Endothelial cell of umbilical vein (primary cell): Measurements from ENCODE around the gene SMKR1. TPM values are rescaled to one million over a fixed set of nuclear protein-coding genes. Genes with fewer than 3 reads are reported as not detected.

Experiments
- BruUV-seq: library from RNA; stranded (reverse); fragments of 400-500 nt; replicated peaks from 2 replicates; lab custom pipeline; 2021; lab: Mats Ljungman, UMichigan
- CTCF ChIA-PET: fragments of 300-600, 350-600 bp; sonication (Branson Sonifier 250); formaldehyde crosslinking; loops from one replicate; lab custom pipeline; 2021; ENCODE audit warnings: antibody characterized with exemption, inconsistent platforms; lab: Charles Lee
- POLR2A ChIA-PET: fragments of 300-600, 350-600 bp; sonication (Branson Sonifier 250); formaldehyde crosslinking; loops from one replicate; lab custom pipeline; 2021; ENCODE audit warnings: antibody characterized with exemption, inconsistent platforms; lab: Charles Lee
- DNase-seq: peaks from one replicate; pipeline ENCODE4 v3.0.0-alpha.2; 2011; ENCODE audit warnings: low read depth, low spot score
- FAIRE-seq: peaks from 2 replicates; lab custom pipeline; 2011; peaks lifted over from hg19 to GRCh38; lab: Jason Lieb, UNC
- H2AFZ ChIP-seq: 2 replicates; pipeline ENCODE4 v1.6.0; 2012; ENCODE audit warnings: low read depth, low read length, control low read depth, inconsistent platforms
- H3K27ac ChIP-seq: 2 replicates; pipeline ENCODE4 v1.5.1; 2011; ENCODE audit warnings: low read depth, mild to moderate bottlenecking, control low read depth, low read length, moderate library complexity; ENCODE audit not compliant: insufficient read depth
- H3K27me3 ChIP-seq, 2 experiments: 2 replicates each; pipeline versions ENCODE4 v1.6.0 to v1.6.1; 2011; ENCODE audit warnings: low read length in 2 of 2, mixed read lengths in 1 of 2; ENCODE audit not compliant: control insufficient read depth in 2 of 2, insufficient read depth in 2 of 2
- H3K36me3 ChIP-seq, 2 experiments: 2 replicates in 1 of 2; 3 replicates in 1 of 2; pipeline ENCODE4 v1.5.1; 2011; ENCODE audit warnings: low read length in 2 of 2, mild to moderate bottlenecking in 1 of 2, moderate library complexity in 1 of 2; ENCODE audit not compliant: control insufficient read depth in 2 of 2, insufficient read depth in 2 of 2; ENCODE audit errors: extremely low read depth in 1 of 2
- H3K4me1 ChIP-seq: 3 replicates; pipeline ENCODE4 v1.5.1; 2011; ENCODE audit warnings: mild to moderate bottlenecking, low read length; ENCODE audit not compliant: control insufficient read depth, insufficient read depth; ENCODE audit errors: extremely low read depth
- H3K4me2 ChIP-seq: 2 replicates; pipeline ENCODE4 v1.6.1; 2011; ENCODE audit warnings: low read length, control low read depth, mixed read lengths; ENCODE audit not compliant: insufficient read depth
- H3K4me3 ChIP-seq, 3 experiments: fragments of 200-600 bp in 1 of 3; sonication (generic), shearing (Covaris generic) in 1 of 3; replicated peaks in 1 of 3; 2 replicates each; pipeline ENCODE4 v1.5.1; 2011 to 2016; ENCODE audit warnings: control low read depth in 3 of 3, low read length in 3 of 3, mild to moderate bottlenecking in 2 of 3, inconsistent platforms in 1 of 3, low read depth in 1 of 3, moderate library complexity in 1 of 3; ENCODE audit not compliant: insufficient read depth in 1 of 3
- H3K79me2 ChIP-seq: 2 replicates; pipeline ENCODE4 v1.6.0; 2012; ENCODE audit warnings: low read length, inconsistent platforms; ENCODE audit not compliant: control insufficient read depth, insufficient read depth
- H3K9ac ChIP-seq: replicated peaks from 2 replicates; pipeline ENCODE3; 2011; ENCODE audit warnings: low read length, control low read depth; ENCODE audit not compliant: insufficient read depth; ENCODE audit errors: extremely low read depth
- H3K9me1 ChIP-seq: replicated peaks from 3 replicates; pipeline ENCODE4 v1.6.0; 2011; ENCODE audit warnings: mild to moderate bottlenecking, low read length; ENCODE audit not compliant: control insufficient read depth, insufficient read depth; ENCODE audit errors: extremely low read depth
- H3K9me3 ChIP-seq: replicated peaks from 2 replicates; pipeline ENCODE4 v1.5.1; 2012; ENCODE audit warnings: low read length, inconsistent platforms; ENCODE audit not compliant: control insufficient read depth, insufficient read depth
- H4K20me1 ChIP-seq: replicated peaks from 2 replicates; pipeline ENCODE3; 2011; ENCODE audit warnings: mild to moderate bottlenecking, low read length; ENCODE audit not compliant: control insufficient read depth, insufficient read depth; ENCODE audit errors: extremely low read depth
- CTCF ChIP-seq, 2 donors: IDR thresholded peaks; 1 replicate in 1 of 2; 2 replicates in 1 of 2; pipeline ENCODE4 v1.5.1; 2011; ENCODE audit warnings: low read length in 2 of 2, mild to moderate bottlenecking in 2 of 2, moderate library complexity in 2 of 2, control low read depth in 1 of 2, inconsistent platforms in 1 of 2, low read depth in 1 of 2; ENCODE audit not compliant: insufficient read depth in 1 of 2; ENCODE audit errors: extremely low read depth in 1 of 2
- EZH2 ChIP-seq: IDR thresholded peaks from 2 replicates; pipeline ENCODE4 v1.6.1; 2012; ENCODE audit warnings: borderline replicate concordance, low read depth, mild to moderate bottlenecking, moderate library complexity, low read length, inconsistent platforms; ENCODE audit not compliant: severe bottlenecking
- FOS ChIP-seq: IDR thresholded peaks from 2 replicates; pipeline ENCODE4 v1.6.1; 2011; ENCODE audit warnings: mild to moderate bottlenecking, low read length, moderate library complexity, borderline replicate concordance; ENCODE audit not compliant: insufficient read depth
- JUN ChIP-seq: IDR thresholded peaks from 2 replicates; pipeline ENCODE4 v1.6.1; 2011; ENCODE audit warnings: borderline replicate concordance, low read depth; ENCODE audit not compliant: insufficient read length, insufficient read depth
- MAX ChIP-seq: IDR thresholded peaks from 2 replicates; pipeline ENCODE4 v1.6.1; 2011; ENCODE audit not compliant: insufficient read depth, insufficient read length
- POLR2A ChIP-seq: IDR thresholded peaks from 2 replicates; pipeline ENCODE4 v1.6.1; 2012; ENCODE audit warnings: low read depth, mild to moderate bottlenecking, control low read depth, low read length
- POLR2AphosphoS5 ChIP-seq: IDR thresholded peaks from 2 replicates; pipeline ENCODE4 v1.6.1; 2012; ENCODE audit warnings: low read depth, mild to moderate bottlenecking, control low read depth, low read length, moderate library complexity; ENCODE audit not compliant: insufficient read depth
- dilution Hi-C: fragments of 300-500 bp; cut with MboI; formaldehyde crosslinking; loops from one replicate; pipeline ENCODE4 v1.15.0; 2019; ENCODE audit warnings: low sequenced_read_pairs; ENCODE audit not compliant: extremely low pct_ligation_motif_present
- intact Hi-C: fragments of 100-400 bp; cut with micrococcal nuclease; formaldehyde crosslinking; loops from one replicate; pipeline ENCODE4 v1.10.0; 2022
- polyA plus RNA-seq, 4 experiments: library from polyadenylated mRNA; depleted of rRNA in 3 of 4; stranded (reverse) in 3 of 4; unstranded in 1 of 4; fragments of >200 nt; gene quantifications; 2 replicates each; pipeline versions ENCODE4 v1.2.1 to v1.2.3, GENCODE V29; 2011 to 2012; ENCODE audit warnings: missing spikeins in 1 of 4
- total RNA-seq: library from RNA; stranded (reverse); gene quantifications from 2 replicates; pipeline ENCODE4 v1.2.3, GENCODE V29; 2021

Gene SMKR1
- total and polyA plus RNA-seq, 2 donors (not counting 3 experiments of a cell fraction or from before 2014, with no cell fraction given): 0.64 TPM; not detected in 1

- DNase-seq: no peak
- Histone ChIP-seq H3K4me1 (no peaks in the 10 kb centered on the region), H3K9ac (no peak overlapping the region), H3K36me3 (no peaks in the 10 kb centered on the region), H3K27ac (no peak overlapping the region), H3K9me3 (no peaks in the 10 kb centered on the region), H3K4me2 (no peak overlapping the region), H4K20me1 (no peaks in the 10 kb centered on the region), H3K27me3 (no peaks in the 10 kb centered on the region), H3K79me2 (no peaks in the 10 kb centered on the region), H3K9me1 (no peaks in the 10 kb centered on the region), H2AFZ (no peak overlapping the region), H3K4me3 (no peak overlapping the region)
- CTCF ChIA-PET: interaction anchor here (0.6 to 11.6 kb wide), 11 partner anchors 30 to 540 kb away, joined by 3 to 321 read pairs (median 9); no protein-coding TSS in a partner anchor
- no TSS peak for BruUV-seq
- intact Hi-C loops (loop anchor here (10.0 kb wide), 1 partner anchor 544 kb away; no protein-coding TSS in a partner anchor), dilution Hi-C loops (no loop called here)
- no peak for FAIRE-seq
- POLR2A ChIA-PET: interaction anchor here (0.7 kb wide), 1 partner anchor 31 kb away, joined by 3 read pairs; no protein-coding TSS in a partner anchor
- TF ChIP-seq FOS (no peak), POLR2A (no peak), JUN (no peak), EZH2 (no peak), CTCF (IDR thresholded peaks at IDR 0.05; ENCODE audit: extremely low read depth in 1 of 2, insufficient read depth in 1 of 2, low read depth in 1 of 2, low read length in 2 of 2) (no peak), MAX (no peak), POLR2AphosphoS5 (no peak)
Observed at GRCh38 chr7:129470411-129470810, 31.9 kb upstream of the SMKR1 start.
